Cardiac fibroblast (primary cell): ENCODE results near the gene PDK1.
"Not testable (repeated sequence)": the region's sequence is repeated elsewhere in the genome, so short reads cannot be mapped to it uniquely, and the experiment has no call there.

Experiments used
- DNase-seq, 2 donors: peaks; one replicate each; pipeline versions ENCODE4 v3.0.0 to v3.0.0-alpha.2; 2010; ENCODE audit warnings: low read depth in 2 of 2
- H3K4me3 ChIP-seq, 2 donors: replicated peaks in 1 of 2; 1 replicate in 1 of 2; 2 replicates in 1 of 2; pipeline ENCODE4 v1.5.1; 2011; ENCODE audit warnings: low read depth in 2 of 2, low read length in 2 of 2, mild to moderate bottlenecking in 2 of 2, moderate library complexity in 1 of 2
- TF ChIP-seq, protein P1 (sequence below): IDR thresholded peaks from one replicate; pipeline ENCODE4 v1.5.1; 2011; ENCODE audit warnings: low read depth, mild to moderate bottlenecking, low read length, inconsistent platforms

The PDK1 gene

DNA sequence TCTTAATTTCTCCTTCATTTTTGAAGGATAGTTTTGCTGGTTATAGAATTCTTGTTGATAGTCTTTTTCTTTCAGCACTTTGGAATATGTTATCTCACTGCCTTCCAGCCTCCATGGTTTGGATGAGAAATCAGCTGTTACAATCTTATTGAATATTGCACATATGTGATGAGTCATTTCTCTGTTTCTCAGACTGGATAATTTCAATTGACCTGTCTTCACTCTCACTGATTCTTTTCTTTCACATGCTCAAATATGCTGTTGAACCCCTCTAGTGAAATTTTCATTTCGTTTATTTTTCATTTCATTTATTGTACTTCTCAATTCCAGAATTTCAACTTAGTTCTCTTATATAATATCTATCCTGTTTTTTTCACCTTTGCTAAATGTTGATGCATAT, 22.2 kb downstream of the PDK1 start:
- no peak overlapping the region for H3K4me3 ChIP-seq
- TF ChIP-seq, protein P1, sequence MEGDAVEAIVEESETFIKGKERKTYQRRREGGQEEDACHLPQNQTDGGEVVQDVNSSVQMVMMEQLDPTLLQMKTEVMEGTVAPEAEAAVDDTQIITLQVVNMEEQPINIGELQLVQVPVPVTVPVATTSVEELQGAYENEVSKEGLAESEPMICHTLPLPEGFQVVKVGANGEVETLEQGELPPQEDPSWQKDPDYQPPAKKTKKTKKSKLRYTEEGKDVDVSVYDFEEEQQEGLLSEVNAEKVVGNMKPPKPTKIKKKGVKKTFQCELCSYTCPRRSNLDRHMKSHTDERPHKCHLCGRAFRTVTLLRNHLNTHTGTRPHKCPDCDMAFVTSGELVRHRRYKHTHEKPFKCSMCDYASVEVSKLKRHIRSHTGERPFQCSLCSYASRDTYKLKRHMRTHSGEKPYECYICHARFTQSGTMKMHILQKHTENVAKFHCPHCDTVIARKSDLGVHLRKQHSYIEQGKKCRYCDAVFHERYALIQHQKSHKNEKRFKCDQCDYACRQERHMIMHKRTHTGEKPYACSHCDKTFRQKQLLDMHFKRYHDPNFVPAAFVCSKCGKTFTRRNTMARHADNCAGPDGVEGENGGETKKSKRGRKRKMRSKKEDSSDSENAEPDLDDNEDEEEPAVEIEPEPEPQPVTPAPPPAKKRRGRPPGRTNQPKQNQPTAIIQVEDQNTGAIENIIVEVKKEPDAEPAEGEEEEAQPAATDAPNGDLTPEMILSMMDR: no peak
- DNase-seq: peak in 1 of 2 donors; percentile 16

DNA sequence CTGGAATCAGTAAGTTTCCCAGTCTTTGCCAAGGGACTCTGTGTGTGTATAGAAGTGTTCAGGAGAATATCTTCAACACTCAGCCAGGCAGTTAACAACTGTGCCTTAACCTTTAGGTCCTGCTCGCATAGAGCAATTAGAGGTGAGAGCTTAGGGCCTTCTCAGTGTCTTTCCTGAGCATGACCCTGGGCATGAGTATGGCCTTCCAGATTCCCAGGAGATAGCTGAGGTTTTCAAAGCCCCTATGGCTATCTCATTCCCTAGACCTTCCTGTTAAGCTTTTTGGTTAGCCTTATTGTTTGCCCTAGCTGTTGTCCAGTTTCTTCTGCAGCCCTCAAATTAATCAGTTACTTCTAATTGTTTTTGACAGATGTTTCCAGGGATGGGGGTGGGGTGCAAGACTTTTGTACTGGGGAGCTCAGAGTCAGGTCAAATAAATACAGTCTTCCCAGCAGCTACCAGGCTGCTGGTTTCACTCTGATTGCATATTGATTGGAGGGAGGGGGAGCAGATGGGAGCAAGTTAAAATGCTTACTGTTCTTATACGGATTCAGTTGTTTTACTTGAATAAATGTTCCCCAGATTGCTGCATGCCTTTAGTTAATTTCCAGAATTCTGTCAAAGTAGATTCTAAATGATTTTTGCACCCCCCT, 23.1 kb downstream of the PDK1 start:
- H3K4me3 ChIP-seq: no peak overlapping the region
- no peak for DNase-seq
- TF ChIP-seq, protein P1: no peak

DNA sequence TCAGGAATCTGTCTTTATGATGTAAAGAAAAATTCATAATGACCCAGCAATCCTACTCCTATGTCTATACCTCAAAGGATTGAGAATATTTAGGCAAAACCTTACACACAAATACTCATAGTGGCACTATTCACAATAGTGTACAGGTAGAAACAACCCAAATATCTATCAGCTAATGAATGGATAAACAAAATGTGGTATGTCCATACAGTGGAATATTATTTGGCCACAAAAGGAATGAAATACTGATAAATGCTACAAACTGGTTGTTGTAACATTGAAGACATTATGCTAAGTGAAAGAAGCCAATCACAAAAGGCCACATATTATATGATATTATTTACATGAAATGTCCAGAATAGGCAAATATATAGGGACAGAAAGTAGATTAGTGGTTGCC, 24.7 kb downstream of the PDK1 start:
- TF ChIP-seq, protein P1: no peak
- no peak for DNase-seq
- H3K4me3 ChIP-seq: no peak overlapping the region

DNA sequence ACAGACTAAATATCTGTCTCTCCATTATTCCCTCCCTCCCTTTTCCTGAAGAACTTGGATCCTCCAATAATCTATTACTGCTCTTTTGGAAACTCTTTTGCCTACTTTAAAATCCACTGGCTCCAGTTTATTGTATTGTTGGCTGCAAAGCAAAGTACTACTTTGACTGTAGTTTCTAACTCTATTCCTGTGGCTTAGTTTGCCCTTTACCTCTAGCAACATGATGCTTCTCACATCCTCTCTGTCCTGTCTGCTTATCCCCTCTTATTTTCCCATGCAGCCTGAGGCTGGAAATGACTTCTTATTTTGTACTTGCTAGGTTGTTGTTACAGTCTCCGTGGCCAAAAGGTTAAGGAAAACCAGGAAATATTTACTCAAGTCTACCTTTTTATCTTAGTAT, 26.8 kb downstream of the PDK1 start:
- no peak for DNase-seq
- no peak overlapping the region for H3K4me3 ChIP-seq
- TF ChIP-seq, protein P1: no peak

DNA sequence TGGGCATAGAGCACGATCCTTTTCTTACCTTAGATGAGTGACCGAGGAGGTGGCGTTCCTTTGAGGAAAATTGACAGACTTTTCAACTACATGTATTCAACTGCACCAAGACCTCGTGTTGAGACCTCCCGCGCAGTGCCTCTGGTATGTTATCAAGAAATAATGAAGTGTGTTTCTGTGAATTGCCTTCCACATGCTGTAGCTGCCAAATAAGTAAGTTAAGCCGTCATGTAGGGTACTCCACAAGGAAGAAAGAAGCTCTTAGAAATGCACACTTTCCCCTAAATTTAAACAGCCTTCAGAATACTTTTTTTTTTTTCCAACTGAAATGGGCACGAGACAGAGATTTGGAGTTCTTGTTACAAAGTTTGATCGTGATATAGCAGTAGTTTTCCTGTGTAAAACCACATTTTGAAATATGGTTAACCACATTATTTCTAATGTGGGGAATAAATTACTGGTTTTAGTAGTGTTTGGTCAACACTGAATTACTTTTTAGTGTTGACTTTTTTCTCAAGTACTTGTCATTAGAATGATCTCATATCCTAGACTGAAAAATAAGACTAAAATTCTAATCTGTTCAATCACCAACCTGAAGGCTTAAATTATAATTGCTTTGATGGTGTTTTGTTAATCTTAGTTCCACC, 30.5 kb downstream of the PDK1 start:
- no peak for DNase-seq
- TF ChIP-seq, protein P1: no peak
- H3K4me3 ChIP-seq: no peak overlapping the region

DNA sequence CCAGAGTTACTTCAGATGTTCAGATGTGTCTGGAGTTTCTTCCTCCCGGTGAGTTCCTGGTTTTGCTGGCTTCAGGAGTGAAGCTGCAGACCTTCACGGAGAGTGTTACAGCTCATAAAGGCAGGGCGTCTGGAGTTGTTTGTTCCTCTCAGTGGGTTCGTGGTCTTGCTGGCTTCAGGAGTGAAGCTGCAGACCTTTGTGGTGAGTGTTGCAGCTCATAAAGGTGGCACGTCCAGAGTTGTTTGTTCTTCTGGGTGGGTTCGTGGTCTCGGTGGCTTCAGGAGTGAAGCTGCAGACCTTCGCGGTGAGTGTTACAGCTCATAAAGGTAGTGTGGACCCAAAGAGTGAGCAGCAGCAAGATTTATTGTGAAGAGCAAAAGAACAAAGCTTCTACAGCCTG, 31.3 kb downstream of the PDK1 start:
- not testable (repeated sequence) for H3K4me3 ChIP-seq, DNase-seq

DNA sequence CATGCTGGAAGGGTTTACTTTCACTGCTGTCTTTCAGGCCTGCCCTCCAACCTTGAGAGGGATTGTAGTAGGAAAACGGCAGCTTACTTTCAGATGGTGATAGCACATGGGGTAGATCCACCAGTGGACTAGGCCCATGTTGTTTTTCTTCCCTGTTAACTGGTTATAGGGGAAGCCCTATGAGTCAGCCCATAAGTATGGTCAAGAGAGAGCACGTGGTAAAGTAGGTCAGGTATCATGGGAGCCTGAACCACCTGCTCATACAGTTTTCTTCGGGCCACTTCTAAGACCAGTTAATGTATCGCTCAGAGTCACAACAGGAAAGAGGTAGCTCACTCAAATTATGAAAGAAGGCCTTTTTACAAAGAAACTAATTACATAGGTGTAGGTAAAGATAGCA, 33.0 kb downstream of the PDK1 start:
- no peak overlapping the region for H3K4me3 ChIP-seq
- TF ChIP-seq, protein P1: no peak
- peak in 1 of 2 donors; percentile 44 for DNase-seq

DNA sequence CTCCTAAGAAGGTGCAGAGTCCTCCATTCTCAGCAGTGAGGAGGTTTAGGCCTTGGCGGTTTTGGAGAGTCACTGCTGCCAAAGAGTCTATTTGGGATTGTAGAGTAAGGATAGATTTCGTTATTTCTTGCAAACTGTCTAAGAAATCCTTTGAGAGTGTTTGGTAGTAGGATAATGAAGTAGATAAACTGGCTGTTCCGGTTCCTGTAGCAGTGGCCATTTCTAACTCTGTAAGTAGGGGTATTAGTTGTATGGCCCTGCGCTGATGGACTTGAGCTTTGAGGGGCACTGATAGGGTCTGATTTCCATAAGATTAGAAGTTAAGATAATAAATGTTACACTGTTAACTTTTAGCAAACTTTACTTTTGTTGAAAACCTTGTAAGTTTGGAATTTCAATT, 35.5 kb downstream of the PDK1 start:
- DNase-seq, H3K4me3 ChIP-seq: not testable (repeated sequence)

DNA sequence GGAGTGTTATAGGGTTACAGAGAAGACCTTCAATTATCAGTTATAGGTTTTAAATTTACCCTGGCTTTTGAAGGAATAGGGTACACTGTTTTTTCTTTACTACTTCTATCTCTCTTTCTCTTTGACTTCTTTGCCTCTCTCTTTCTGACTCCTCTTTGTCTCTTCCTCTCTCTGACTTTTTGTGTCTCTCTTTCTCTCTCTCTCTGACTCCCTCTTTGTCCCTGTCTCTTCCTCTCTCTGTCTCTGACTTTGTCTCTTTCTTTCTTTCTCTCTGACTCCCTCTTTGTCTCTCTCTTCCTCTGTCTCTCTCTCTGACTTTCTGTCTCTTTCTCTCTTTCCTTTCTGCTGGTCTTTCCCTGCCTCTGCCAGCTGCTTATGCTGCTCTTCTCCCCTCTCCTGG, 36.3 kb downstream of the PDK1 start:
- not testable (repeated sequence) for DNase-seq, H3K4me3 ChIP-seq
